PC-3 (cell line): ENCODE data around the gene SH3BP4.

Experiments
- EZH2 ChIP-seq: fragments of 300-600 bp; sonication (generic); IDR thresholded peaks from one replicate; pipeline ENCODE4 v1.6.1; 2017; ENCODE audit warnings: antibody characterized with exemption, mild to moderate bottlenecking, low read length; ENCODE audit not compliant: unreplicated experiment
- TF ChIP-seq, protein P1 (sequence below): fragments of 300-600 bp; sonication (generic); conservative IDR thresholded peaks from 2 replicates; pipeline ENCODE4 v1.5.1; 2017; ENCODE audit warnings: antibody characterized with exemption, low read depth, mild to moderate bottlenecking, low read length

DNA sequence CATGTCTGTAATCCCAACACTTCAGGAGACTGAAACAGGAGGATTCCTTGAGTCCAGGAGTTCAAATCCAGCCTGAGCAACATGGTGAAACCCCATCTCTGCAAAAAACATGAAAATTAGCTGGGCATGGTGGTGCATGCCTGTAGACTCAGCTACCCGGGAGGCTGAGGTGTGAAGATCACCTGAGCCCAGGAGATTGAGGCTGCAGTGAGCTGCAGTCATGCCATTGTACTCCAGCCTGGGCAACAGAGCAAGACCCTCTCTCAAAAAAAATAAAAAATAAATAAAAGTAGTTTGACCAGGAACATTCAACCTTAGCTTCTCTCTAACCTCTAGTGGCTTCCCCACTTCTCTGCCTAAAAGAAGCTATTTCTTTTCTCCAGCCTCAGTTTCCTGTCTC lies 23.8 kb downstream of the SH3BP4 start:
- TF ChIP-seq, protein P1, sequence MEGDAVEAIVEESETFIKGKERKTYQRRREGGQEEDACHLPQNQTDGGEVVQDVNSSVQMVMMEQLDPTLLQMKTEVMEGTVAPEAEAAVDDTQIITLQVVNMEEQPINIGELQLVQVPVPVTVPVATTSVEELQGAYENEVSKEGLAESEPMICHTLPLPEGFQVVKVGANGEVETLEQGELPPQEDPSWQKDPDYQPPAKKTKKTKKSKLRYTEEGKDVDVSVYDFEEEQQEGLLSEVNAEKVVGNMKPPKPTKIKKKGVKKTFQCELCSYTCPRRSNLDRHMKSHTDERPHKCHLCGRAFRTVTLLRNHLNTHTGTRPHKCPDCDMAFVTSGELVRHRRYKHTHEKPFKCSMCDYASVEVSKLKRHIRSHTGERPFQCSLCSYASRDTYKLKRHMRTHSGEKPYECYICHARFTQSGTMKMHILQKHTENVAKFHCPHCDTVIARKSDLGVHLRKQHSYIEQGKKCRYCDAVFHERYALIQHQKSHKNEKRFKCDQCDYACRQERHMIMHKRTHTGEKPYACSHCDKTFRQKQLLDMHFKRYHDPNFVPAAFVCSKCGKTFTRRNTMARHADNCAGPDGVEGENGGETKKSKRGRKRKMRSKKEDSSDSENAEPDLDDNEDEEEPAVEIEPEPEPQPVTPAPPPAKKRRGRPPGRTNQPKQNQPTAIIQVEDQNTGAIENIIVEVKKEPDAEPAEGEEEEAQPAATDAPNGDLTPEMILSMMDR = no peak
- TF ChIP-seq EZH2 = no peak
